Endothelial cell of umbilical vein (primary cell): ENCODE data around the gene EML1. TPM values are rescaled to one million over a fixed set of nuclear protein-coding genes. Genes with fewer than 3 reads are reported as not detected.

Experiments
- BruUV-seq: library from RNA; stranded (reverse); fragments of 400-500 nt; replicated peaks from 2 replicates; lab custom pipeline; 2021; lab: Mats Ljungman, UMichigan
- CTCF ChIA-PET: fragments of 300-600, 350-600 bp; sonication (Branson Sonifier 250); formaldehyde crosslinking; loops from one replicate; lab custom pipeline; 2021; ENCODE audit warnings: antibody characterized with exemption, inconsistent platforms; lab: Charles Lee
- POLR2A ChIA-PET: fragments of 300-600, 350-600 bp; sonication (Branson Sonifier 250); formaldehyde crosslinking; loops from one replicate; lab custom pipeline; 2021; ENCODE audit warnings: antibody characterized with exemption, inconsistent platforms; lab: Charles Lee
- DNase-seq: peaks from one replicate; pipeline ENCODE4 v3.0.0-alpha.2; 2011; ENCODE audit warnings: low read depth, low spot score
- FAIRE-seq: peaks from 2 replicates; lab custom pipeline; 2011; peaks lifted over from hg19 to GRCh38; lab: Jason Lieb, UNC
- H2AFZ ChIP-seq: 2 replicates; pipeline ENCODE4 v1.6.0; 2012; ENCODE audit warnings: low read depth, low read length, control low read depth, inconsistent platforms
- H3K27ac ChIP-seq: 2 replicates; pipeline ENCODE4 v1.5.1; 2011; ENCODE audit warnings: low read depth, mild to moderate bottlenecking, control low read depth, low read length, moderate library complexity; ENCODE audit not compliant: insufficient read depth
- H3K27me3 ChIP-seq, 2 experiments: 2 replicates each; pipeline versions ENCODE4 v1.6.0 to v1.6.1; 2011; ENCODE audit warnings: low read length in 2 of 2, mixed read lengths in 1 of 2; ENCODE audit not compliant: control insufficient read depth in 2 of 2, insufficient read depth in 2 of 2
- H3K36me3 ChIP-seq, 2 experiments: 2 replicates in 1 of 2; 3 replicates in 1 of 2; pipeline ENCODE4 v1.5.1; 2011; ENCODE audit warnings: low read length in 2 of 2, mild to moderate bottlenecking in 1 of 2, moderate library complexity in 1 of 2; ENCODE audit not compliant: control insufficient read depth in 2 of 2, insufficient read depth in 2 of 2; ENCODE audit errors: extremely low read depth in 1 of 2
- H3K4me1 ChIP-seq: 3 replicates; pipeline ENCODE4 v1.5.1; 2011; ENCODE audit warnings: mild to moderate bottlenecking, low read length; ENCODE audit not compliant: control insufficient read depth, insufficient read depth; ENCODE audit errors: extremely low read depth
- H3K4me2 ChIP-seq: 2 replicates; pipeline ENCODE4 v1.6.1; 2011; ENCODE audit warnings: low read length, control low read depth, mixed read lengths; ENCODE audit not compliant: insufficient read depth
- H3K4me3 ChIP-seq, 3 experiments: fragments of 200-600 bp in 1 of 3; sonication (generic), shearing (Covaris generic) in 1 of 3; replicated peaks in 1 of 3; 2 replicates each; pipeline ENCODE4 v1.5.1; 2011 to 2016; ENCODE audit warnings: control low read depth in 3 of 3, low read length in 3 of 3, mild to moderate bottlenecking in 2 of 3, inconsistent platforms in 1 of 3, low read depth in 1 of 3, moderate library complexity in 1 of 3; ENCODE audit not compliant: insufficient read depth in 1 of 3
- H3K79me2 ChIP-seq: 2 replicates; pipeline ENCODE4 v1.6.0; 2012; ENCODE audit warnings: low read length, inconsistent platforms; ENCODE audit not compliant: control insufficient read depth, insufficient read depth
- H3K9ac ChIP-seq: replicated peaks from 2 replicates; pipeline ENCODE3; 2011; ENCODE audit warnings: low read length, control low read depth; ENCODE audit not compliant: insufficient read depth; ENCODE audit errors: extremely low read depth
- H3K9me1 ChIP-seq: replicated peaks from 3 replicates; pipeline ENCODE4 v1.6.0; 2011; ENCODE audit warnings: mild to moderate bottlenecking, low read length; ENCODE audit not compliant: control insufficient read depth, insufficient read depth; ENCODE audit errors: extremely low read depth
- H3K9me3 ChIP-seq: replicated peaks from 2 replicates; pipeline ENCODE4 v1.5.1; 2012; ENCODE audit warnings: low read length, inconsistent platforms; ENCODE audit not compliant: control insufficient read depth, insufficient read depth
- H4K20me1 ChIP-seq: replicated peaks from 2 replicates; pipeline ENCODE3; 2011; ENCODE audit warnings: mild to moderate bottlenecking, low read length; ENCODE audit not compliant: control insufficient read depth, insufficient read depth; ENCODE audit errors: extremely low read depth
- CTCF ChIP-seq, 2 donors: IDR thresholded peaks; 1 replicate in 1 of 2; 2 replicates in 1 of 2; pipeline ENCODE4 v1.5.1; 2011; ENCODE audit warnings: low read length in 2 of 2, mild to moderate bottlenecking in 2 of 2, moderate library complexity in 2 of 2, control low read depth in 1 of 2, inconsistent platforms in 1 of 2, low read depth in 1 of 2; ENCODE audit not compliant: insufficient read depth in 1 of 2; ENCODE audit errors: extremely low read depth in 1 of 2
- EZH2 ChIP-seq: IDR thresholded peaks from 2 replicates; pipeline ENCODE4 v1.6.1; 2012; ENCODE audit warnings: borderline replicate concordance, low read depth, mild to moderate bottlenecking, moderate library complexity, low read length, inconsistent platforms; ENCODE audit not compliant: severe bottlenecking
- FOS ChIP-seq: IDR thresholded peaks from 2 replicates; pipeline ENCODE4 v1.6.1; 2011; ENCODE audit warnings: mild to moderate bottlenecking, low read length, moderate library complexity, borderline replicate concordance; ENCODE audit not compliant: insufficient read depth
- GATA2 ChIP-seq: IDR thresholded peaks from 2 replicates; pipeline ENCODE4 v1.7.0; 2011; ENCODE audit warnings: low read depth, mild to moderate bottlenecking, moderate library complexity, mixed read lengths, low read length; ENCODE audit not compliant: insufficient read length, insufficient read depth
- MAX ChIP-seq: IDR thresholded peaks from 2 replicates; pipeline ENCODE4 v1.6.1; 2011; ENCODE audit not compliant: insufficient read depth, insufficient read length
- MYC ChIP-seq: IDR thresholded peaks from one replicate; pipeline ENCODE4 v1.6.1; 2011; ENCODE audit warnings: mild to moderate bottlenecking, low read depth, low read length
- POLR2A ChIP-seq: IDR thresholded peaks from 2 replicates; pipeline ENCODE4 v1.6.1; 2012; ENCODE audit warnings: low read depth, mild to moderate bottlenecking, control low read depth, low read length
- POLR2AphosphoS5 ChIP-seq: IDR thresholded peaks from 2 replicates; pipeline ENCODE4 v1.6.1; 2012; ENCODE audit warnings: low read depth, mild to moderate bottlenecking, control low read depth, low read length, moderate library complexity; ENCODE audit not compliant: insufficient read depth
- dilution Hi-C: fragments of 300-500 bp; cut with MboI; formaldehyde crosslinking; loops from one replicate; pipeline ENCODE4 v1.15.0; 2019; ENCODE audit warnings: low sequenced_read_pairs; ENCODE audit not compliant: extremely low pct_ligation_motif_present
- intact Hi-C: fragments of 100-400 bp; cut with micrococcal nuclease; formaldehyde crosslinking; loops from one replicate; pipeline ENCODE4 v1.10.0; 2022
- polyA plus RNA-seq, 4 experiments: library from polyadenylated mRNA; depleted of rRNA in 3 of 4; stranded (reverse) in 3 of 4; unstranded in 1 of 4; fragments of >200 nt; gene quantifications; 2 replicates each; pipeline versions ENCODE4 v1.2.1 to v1.2.3, GENCODE V29; 2011 to 2012; ENCODE audit warnings: missing spikeins in 1 of 4
- total RNA-seq: library from RNA; stranded (reverse); gene quantifications from 2 replicates; pipeline ENCODE4 v1.2.3, GENCODE V29; 2021

Gene EML1
- total and polyA plus RNA-seq, 2 donors (not counting 3 experiments of a cell fraction or from before 2014, with no cell fraction given): 22.9 to 33.0 TPM

- H3K9me1 ChIP-seq: no peaks in the 10 kb centered on the region
- FAIRE-seq: no peak
- H3K9ac ChIP-seq: no peak overlapping the region
- no peak overlapping the region for H3K4me2 ChIP-seq
- H3K36me3 ChIP-seq: no peaks in the 10 kb centered on the region
- no peak for TF ChIP-seq GATA2
- no TSS peak for BruUV-seq
- no peaks in the 10 kb centered on the region for H4K20me1 ChIP-seq
- H3K4me1 ChIP-seq: no peaks in the 10 kb centered on the region
- H3K9me3 ChIP-seq: no peaks in the 10 kb centered on the region
- dilution Hi-C loops (no loop called here), intact Hi-C loops (no loop called here)
- H3K79me2 ChIP-seq: no peaks in the 10 kb centered on the region
- ChIA-PET POLR2A (no interaction called here), CTCF (no interaction called here)
- no peak overlapping the region for H3K4me3 ChIP-seq
- H2AFZ ChIP-seq: no peak overlapping the region
- H3K27ac ChIP-seq: no peak overlapping the region
- no peak for DNase-seq
- no peaks in the 10 kb centered on the region for H3K27me3 ChIP-seq
Measured at GRCh38 chr14:99952039-99952438, 158.8 kb downstream of the EML1 start.

- H3K27ac ChIP-seq: no peak overlapping the region
- FAIRE-seq (no peak), DNase-seq (no peak)
- H3K4me3 ChIP-seq: no peak overlapping the region
- no peaks in the 10 kb centered on the region for H3K79me2 ChIP-seq
- POLR2A ChIA-PET: no interaction called here
- CTCF ChIA-PET: no interaction called here
- H3K9me3 ChIP-seq: no peaks in the 10 kb centered on the region
- no peaks in the 10 kb centered on the region for H4K20me1 ChIP-seq
- dilution Hi-C loops: no loop called here
- no TSS peak for BruUV-seq
- no peaks in the 10 kb centered on the region for H3K9me1 ChIP-seq
- TF ChIP-seq CTCF (IDR thresholded peaks at IDR 0.05; ENCODE audit: extremely low read depth in 1 of 2, insufficient read depth in 1 of 2, low read depth in 1 of 2, low read length in 2 of 2) (no peak), FOS (no peak), EZH2 (no peak), POLR2A (no peak), MYC (no peak), MAX (no peak), POLR2AphosphoS5 (no peak)
- no peak overlapping the region for H2AFZ ChIP-seq
- no peak overlapping the region for H3K9ac ChIP-seq
- intact Hi-C loops: no loop called here
- H3K27me3 ChIP-seq: no peaks in the 10 kb centered on the region
- no peaks in the 10 kb centered on the region for H3K36me3 ChIP-seq
- H3K4me1 ChIP-seq: no peaks in the 10 kb centered on the region
- no peak overlapping the region for H3K4me2 ChIP-seq
Measured at GRCh38 chr14:99952453-99952852, 159.2 kb downstream of the EML1 start.
